Panc1 (cell line): ENCODE measurements around the gene INSYN1. TPM values are rescaled to one million over a fixed set of nuclear protein-coding genes. Genes with fewer than 3 reads are reported as not detected.

Source experiments
- ATAC-seq: fragments of 200-7000 bp; cut with Tn5 transposase; 2 replicates; pipeline ENCODE4 v1.9.1; 2020; ENCODE audit warnings: mild to moderate bottlenecking, moderate library complexity
- BruUV-seq: library from RNA; stranded (reverse); fragments of 400-500 nt; replicated peaks from 2 replicates; lab custom pipeline; 2021; lab: Mats Ljungman, UMichigan
- CTCF ChIA-PET: fragments of 300-600 bp; sonication (Branson Sonifier 250); formaldehyde crosslinking; loops from one replicate; lab custom pipeline; 2022; ENCODE audit warnings: antibody characterized with exemption; lab: Charles Lee
- POLR2A ChIA-PET: fragments of 300-600 bp; sonication (Branson Sonifier 250); formaldehyde crosslinking; loops from one replicate; lab custom pipeline; 2022; ENCODE audit warnings: antibody characterized with exemption; lab: Charles Lee
- DNase-seq: peaks from one replicate; pipeline ENCODE4 v3.0.0-alpha.2; 2010; ENCODE audit warnings: low read depth, low spot score
- H3K27ac ChIP-seq: 2 replicates; pipeline ENCODE4 v1.5.1; 2011; ENCODE audit warnings: mild to moderate bottlenecking, low read length, inconsistent platforms
- H3K27me3 ChIP-seq: fragments of 200-500 bp; sonication (Bioruptor generic); 2 replicates; pipeline ENCODE4 v1.6.0; 2014; ENCODE audit warnings: low read length, inconsistent platforms; ENCODE audit not compliant: control insufficient read depth, insufficient read depth
- H3K36me3 ChIP-seq: fragments of 200-500 bp; sonication (Bioruptor generic); 2 replicates; pipeline ENCODE4 v1.5.1; 2014; ENCODE audit warnings: inconsistent platforms, mild to moderate bottlenecking, low read length, moderate library complexity; ENCODE audit not compliant: control insufficient read depth, insufficient read depth
- H3K4me1 ChIP-seq: 2 replicates; pipeline ENCODE4 v1.5.1; 2011; ENCODE audit warnings: inconsistent platforms, mild to moderate bottlenecking, low read length, moderate library complexity; ENCODE audit not compliant: control insufficient read depth, insufficient read depth
- H3K4me3 ChIP-seq, 2 experiments: 2 replicates each; pipeline ENCODE4 v1.5.1; 2011 to 2012; ENCODE audit warnings: low read depth in 2 of 2, low read length in 2 of 2, mild to moderate bottlenecking in 2 of 2, inconsistent platforms in 1 of 2, moderate library complexity in 1 of 2
- H3K9me3 ChIP-seq: fragments of 200-500 bp; sonication (Bioruptor generic); 2 replicates; pipeline ENCODE4 v1.5.1; 2014; ENCODE audit warnings: low read depth, mild to moderate bottlenecking, inconsistent platforms, low read length, moderate library complexity; ENCODE audit not compliant: control insufficient read depth, insufficient read depth
- CTCF ChIP-seq: fragments of 450-650 bp; IDR thresholded peaks from 2 replicates; pipeline ENCODE4 v1.5.1; 2017; ENCODE audit warnings: mild to moderate bottlenecking
- POLR2AphosphoS5 ChIP-seq: IDR thresholded peaks from 2 replicates; pipeline ENCODE4 v1.6.1; 2012; ENCODE audit warnings: mild to moderate bottlenecking, low read depth, low read length, moderate library complexity
- REST ChIP-seq, 2 experiments: IDR thresholded peaks; 2 replicates each; pipeline ENCODE4 v1.6.1; 2011 to 2012; ENCODE audit warnings: low read depth in 2 of 2, control low read depth in 1 of 2, low read length in 1 of 2, mild to moderate bottlenecking in 1 of 2, moderate library complexity in 1 of 2; ENCODE audit not compliant: insufficient read depth in 1 of 2
- SIN3A ChIP-seq: IDR thresholded peaks from 2 replicates; pipeline ENCODE4 v1.6.1; 2012; ENCODE audit warnings: low read depth, mild to moderate bottlenecking, low read length, moderate library complexity, borderline replicate concordance; ENCODE audit not compliant: insufficient read depth
- TCF7L2 ChIP-seq: IDR thresholded peaks from 2 replicates; pipeline ENCODE4 v1.6.1; 2011; ENCODE audit warnings: mild to moderate bottlenecking, low read depth, low read length, inconsistent platforms
- in situ Hi-C: cut with HindIII; loops from 2 replicates; pipeline ENCODE4 v1.10.0; 2016; ENCODE audit warnings: low sequenced_read_pairs, low pct_unique_long_range_greater_than_20kb
- intact Hi-C: fragments of 100-400 bp; cut with micrococcal nuclease; formaldehyde crosslinking; loops from one replicate; pipeline ENCODE4 v1.10.0; 2022; ENCODE audit not compliant: unreplicated experiment
- total RNA-seq: library from RNA; stranded (reverse); gene quantifications from one replicate; pipeline ENCODE4 v1.2.1, GENCODE V29; 2021; ENCODE audit not compliant: unreplicated experiment

Gene INSYN1
- total RNA-seq, 1 experiment from 2014 or later = 2.6 TPM

- Histone ChIP-seq H3K27me3 (peaks cover 10% of the 10 kb centered on the region), H3K4me1 (no peaks in the 10 kb centered on the region), H3K9me3 (no peaks in the 10 kb centered on the region), H3K36me3 (no peaks in the 10 kb centered on the region), H3K27ac (no peak overlapping the region), H3K4me3 (no peak overlapping the region)
- in situ Hi-C loops = no loop called here
- intact Hi-C loops = no loop called here
- TF ChIP-seq CTCF = no peak
- no peak for TF ChIP-seq SIN3A
- TF ChIP-seq POLR2AphosphoS5 = no peak
- DNase-seq = no peak
- CTCF ChIA-PET = no interaction called here
- no TSS peak for BruUV-seq
- no peak for ATAC-seq
- POLR2A ChIA-PET = interaction anchor here (0.6 kb wide), 1 partner anchor 9 kb away, joined by 3 read pairs; no protein-coding TSS in a partner anchor
Measured at GRCh38 chr15:73766598-73766997, 13.4 kb upstream of the INSYN1 start.

GRCh38 chr15:73765778-73766177 is 12.6 kb upstream of the INSYN1 start:
- no peak for DNase-seq
- Histone ChIP-seq H3K4me1 (no peaks in the 10 kb centered on the region), H3K27ac (no peak overlapping the region), H3K9me3 (no peaks in the 10 kb centered on the region), H3K36me3 (no peaks in the 10 kb centered on the region), H3K4me3 (no peak overlapping the region), H3K27me3 (peaks cover 16% of the 10 kb centered on the region)
- ChIA-PET CTCF (no interaction called here), POLR2A (no interaction called here)
- BruUV-seq = no TSS peak
- no peak for TF ChIP-seq REST (IDR thresholded peaks at IDR 0.05; ENCODE audit: insufficient read depth in 1 of 2, low read depth in 2 of 2, low read length in 1 of 2)
- no peak for TF ChIP-seq CTCF
- no peak for ATAC-seq
- in situ Hi-C loops (no loop called here), intact Hi-C loops (no loop called here)

- POLR2A ChIA-PET = no interaction called here
- Histone ChIP-seq H3K27ac (no peak overlapping the region), H3K36me3 (no peaks in the 10 kb centered on the region), H3K9me3 (no peaks in the 10 kb centered on the region), H3K27me3 (peaks cover 22% of the 10 kb centered on the region), H3K4me3 (no peak overlapping the region), H3K4me1 (no peaks in the 10 kb centered on the region)
- ATAC-seq = no peak
- in situ Hi-C loops (no loop called here), intact Hi-C loops (no loop called here)
- no peak for DNase-seq
- BruUV-seq = no TSS peak
- CTCF ChIA-PET = no interaction called here
- TF ChIP-seq POLR2AphosphoS5 = no peak
- no peak for TF ChIP-seq TCF7L2
- TF ChIP-seq REST (IDR thresholded peaks at IDR 0.05; ENCODE audit: insufficient read depth in 1 of 2, low read depth in 2 of 2, low read length in 1 of 2) = no peak
Measured at GRCh38 chr15:73763931-73764330, 10.8 kb upstream of the INSYN1 start.
